Hepatocyte (in vitro differentiated cells): ENCODE measurements around the gene COPS6. TPM values are rescaled to one million over a fixed set of nuclear protein-coding genes. Genes with fewer than 3 reads are reported as not detected.

Experiments
- DNase-seq: peaks from one replicate; pipeline ENCODE4 v3.0.0-alpha.2; 2016; ENCODE audit warnings: low spot score
- H2AFZ ChIP-seq: fragments of 200-600 bp; sonication (generic); 2 replicates; pipeline ENCODE4 v1.6.0; 2016; ENCODE audit warnings: antibody characterized with exemption, mild to moderate bottlenecking
- H3K27ac ChIP-seq: fragments of 200-600 bp; sonication (generic); 2 replicates; pipeline ENCODE4 v1.5.1; 2016; ENCODE audit warnings: mild to moderate bottlenecking
- H3K27me3 ChIP-seq: fragments of 200-600 bp; sonication (generic); 2 replicates; pipeline ENCODE4 v1.6.1; 2016
- H3K36me3 ChIP-seq: fragments of 200-600 bp; sonication (generic); replicated peaks from 2 replicates; pipeline ENCODE4 v1.5.1; 2016; ENCODE audit warnings: low read depth; ENCODE audit not compliant: insufficient read depth
- H3K4me1 ChIP-seq: fragments of 200-600 bp; sonication (generic); 2 replicates; pipeline ENCODE4 v1.5.1; 2016; ENCODE audit warnings: mild to moderate bottlenecking, moderate library complexity; ENCODE audit not compliant: insufficient read depth
- H3K4me2 ChIP-seq: fragments of 200-600 bp; sonication (generic); 2 replicates; pipeline ENCODE4 v1.6.0; 2016
- H3K4me3 ChIP-seq: fragments of 200-600 bp; sonication (generic); 2 replicates; pipeline ENCODE4 v1.5.1; 2016; ENCODE audit warnings: mild to moderate bottlenecking
- H3K79me2 ChIP-seq: fragments of 200-600 bp; sonication (generic); 2 replicates; pipeline ENCODE4 v1.6.0; 2017; ENCODE audit warnings: mild to moderate bottlenecking
- H3K9me2 ChIP-seq: fragments of 200-600 bp; sonication (generic); replicated peaks from 2 replicates; pipeline ENCODE4 v1.6.0; 2017; ENCODE audit warnings: mild to moderate bottlenecking; ENCODE audit not compliant: insufficient read depth
- H3K9me3 ChIP-seq: fragments of 200-600 bp; sonication (generic); 2 replicates; pipeline ENCODE4 v1.5.1; 2016; ENCODE audit warnings: low read depth, mild to moderate bottlenecking
- H4K20me1 ChIP-seq: fragments of 200-600 bp; sonication (generic); 2 replicates; pipeline ENCODE4 v1.6.0; 2016; ENCODE audit warnings: mild to moderate bottlenecking; ENCODE audit not compliant: insufficient read depth, poor library complexity, severe bottlenecking
- EZH2 ChIP-seq: fragments of 200-600 bp; sonication (generic); IDR thresholded peaks from 2 replicates; pipeline ENCODE4 v1.6.1; 2016; ENCODE audit warnings: antibody characterized with exemption, mild to moderate bottlenecking, borderline replicate concordance
- EZH2phosphoT487 ChIP-seq: fragments of 200-600 bp; sonication (generic); IDR thresholded peaks from one replicate; pipeline ENCODE4 v1.6.1; 2018; ENCODE audit warnings: antibody characterized with exemption, mild to moderate bottlenecking, low read depth, moderate library complexity; ENCODE audit not compliant: unreplicated experiment, severe bottlenecking
- WGBS: methylation state at CpG from one replicate; pipeline ENCODE4 v1.1.6; 2016; ENCODE audit warnings: low lambda C conversion rate; ENCODE audit errors: missing lambda C conversion rate; 5-methylcytosine and 5-hydroxymethylcytosine counted together
- polyA plus RNA-seq: library from polyadenylated mRNA; unstranded; fragments of >200 nt; fragmentation: Nextera tagmentation; extraction: Ambion mirVana; gene quantifications from 2 replicates; pipeline ENCODE4 v1.2.1, GENCODE V29; 2016
- total RNA-seq: library from RNA; depleted of rRNA; stranded (reverse); fragments of >200 nt; gene quantifications from 2 replicates; pipeline ENCODE4 v1.2.3, GENCODE V29; 2014
- TF ChIP-seq, protein P1 (sequence below): fragments of 200-600 bp; sonication (generic); IDR thresholded peaks from 2 replicates; pipeline ENCODE4 v1.5.1; 2016; ENCODE audit warnings: antibody characterized with exemption, mild to moderate bottlenecking; ENCODE audit not compliant: poor library complexity

COPS6 gene
- total and polyA plus RNA-seq, 2 experiments from 2014 or later, result 41.9 to 163 TPM

- Histone ChIP-seq H3K4me2 (no peak overlapping the region), H3K27me3 (no peaks in the 10 kb centered on the region), H3K79me2 (no peaks in the 10 kb centered on the region), H3K4me1 (no peaks in the 10 kb centered on the region), H3K9me3 (no peaks in the 10 kb centered on the region), H3K4me3 (no peak overlapping the region), H2AFZ (no peak overlapping the region), H3K36me3 (no peaks in the 10 kb centered on the region), H3K27ac (no peak overlapping the region), H3K9me2 (no peaks in the 10 kb centered on the region), H4K20me1 (no peaks in the 10 kb centered on the region)
- TF ChIP-seq, protein P1, sequence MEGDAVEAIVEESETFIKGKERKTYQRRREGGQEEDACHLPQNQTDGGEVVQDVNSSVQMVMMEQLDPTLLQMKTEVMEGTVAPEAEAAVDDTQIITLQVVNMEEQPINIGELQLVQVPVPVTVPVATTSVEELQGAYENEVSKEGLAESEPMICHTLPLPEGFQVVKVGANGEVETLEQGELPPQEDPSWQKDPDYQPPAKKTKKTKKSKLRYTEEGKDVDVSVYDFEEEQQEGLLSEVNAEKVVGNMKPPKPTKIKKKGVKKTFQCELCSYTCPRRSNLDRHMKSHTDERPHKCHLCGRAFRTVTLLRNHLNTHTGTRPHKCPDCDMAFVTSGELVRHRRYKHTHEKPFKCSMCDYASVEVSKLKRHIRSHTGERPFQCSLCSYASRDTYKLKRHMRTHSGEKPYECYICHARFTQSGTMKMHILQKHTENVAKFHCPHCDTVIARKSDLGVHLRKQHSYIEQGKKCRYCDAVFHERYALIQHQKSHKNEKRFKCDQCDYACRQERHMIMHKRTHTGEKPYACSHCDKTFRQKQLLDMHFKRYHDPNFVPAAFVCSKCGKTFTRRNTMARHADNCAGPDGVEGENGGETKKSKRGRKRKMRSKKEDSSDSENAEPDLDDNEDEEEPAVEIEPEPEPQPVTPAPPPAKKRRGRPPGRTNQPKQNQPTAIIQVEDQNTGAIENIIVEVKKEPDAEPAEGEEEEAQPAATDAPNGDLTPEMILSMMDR, result no peak
- TF ChIP-seq EZH2, result no peak
- no peak for DNase-seq
- WGBS, result 96% methylated on average over 4 of the region's 4 CpGs
Measured at GRCh38 chr7:100063376-100063775, 25.4 kb upstream of the COPS6 start.

DNA sequence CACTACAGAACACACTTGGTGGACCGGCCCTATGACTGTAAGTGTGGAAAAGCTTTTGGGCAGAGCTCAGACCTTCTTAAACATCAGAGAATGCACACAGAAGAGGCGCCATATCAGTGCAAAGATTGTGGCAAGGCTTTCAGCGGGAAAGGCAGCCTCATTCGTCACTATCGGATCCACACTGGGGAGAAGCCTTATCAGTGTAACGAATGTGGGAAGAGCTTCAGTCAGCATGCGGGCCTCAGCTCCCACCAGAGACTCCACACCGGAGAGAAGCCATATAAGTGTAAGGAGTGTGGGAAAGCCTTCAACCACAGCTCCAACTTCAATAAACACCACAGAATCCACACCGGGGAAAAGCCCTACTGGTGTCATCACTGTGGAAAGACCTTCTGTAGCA is 24.6 kb upstream of the COPS6 start:
- no peak overlapping the region for H2AFZ ChIP-seq

DNA sequence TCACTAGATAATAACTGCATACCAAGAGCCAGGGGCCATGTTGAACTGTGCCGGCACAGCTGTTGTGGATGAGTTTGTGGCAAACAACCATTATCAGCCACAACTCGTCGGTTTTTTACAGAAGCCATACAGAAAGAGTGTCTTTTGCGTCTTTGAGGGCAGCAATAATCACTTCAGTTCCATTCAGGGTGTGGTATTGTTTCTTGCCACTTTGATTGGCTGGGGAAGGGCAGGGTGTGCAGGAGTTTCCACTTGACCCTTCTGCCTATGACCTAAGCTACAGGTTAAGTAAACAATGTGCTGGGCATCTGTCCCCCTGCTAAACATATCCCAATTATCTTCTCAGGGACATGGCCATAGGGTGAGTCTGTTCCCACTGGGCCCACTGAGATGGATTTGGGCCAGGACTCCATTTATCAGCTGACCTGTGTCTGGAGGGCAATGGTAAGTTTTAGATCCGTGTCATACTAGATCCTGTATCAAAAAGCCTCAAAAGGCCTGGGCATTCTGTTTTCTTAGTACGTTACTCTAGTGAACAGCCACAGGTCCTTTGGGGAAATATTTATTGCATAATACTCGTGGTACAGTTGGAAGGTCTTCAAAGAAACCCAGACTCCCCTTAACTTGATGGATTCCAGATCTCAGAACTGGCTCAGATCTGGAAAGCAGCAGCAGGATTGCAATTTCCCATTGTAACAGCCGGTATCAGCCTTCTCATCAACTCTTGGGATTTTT is 23.1 kb upstream of the COPS6 start:
- peak; percentile 60 for DNase-seq
- 51% methylated on average over 8 of the region's 8 CpGs for WGBS
- Histone ChIP-seq H3K4me3 (no peak overlapping the region), H2AFZ (no peak overlapping the region), H3K9me3 (peaks cover 10% of the 10 kb centered on the region), H3K36me3 (peaks cover 2% of the 10 kb centered on the region), H3K79me2 (peaks cover 4% of the 10 kb centered on the region), H3K27ac (peak overlapping the region; percentile 56), H4K20me1 (no peaks in the 10 kb centered on the region), H3K4me1 (no peaks in the 10 kb centered on the region), H3K9me2 (no peaks in the 10 kb centered on the region), H3K4me2 (no peak overlapping the region), H3K27me3 (no peaks in the 10 kb centered on the region)
- TF ChIP-seq EZH2, result no peak
- TF ChIP-seq EZH2phosphoT487, result no peak
- TF ChIP-seq, protein P1, result no peak

More for the DNA sequence above, 24.6 kb upstream of the COPS6 start:
- no peak for DNase-seq
- Histone ChIP-seq H3K4me2 (no peak overlapping the region), H3K27me3 (no peaks in the 10 kb centered on the region), H3K36me3 (no peaks in the 10 kb centered on the region), H3K4me3 (no peak overlapping the region), H3K79me2 (no peaks in the 10 kb centered on the region), H4K20me1 (no peaks in the 10 kb centered on the region), H3K9me3 (no peaks in the 10 kb centered on the region), H3K27ac (no peak overlapping the region), H3K4me1 (no peaks in the 10 kb centered on the region), H3K9me2 (no peaks in the 10 kb centered on the region)
- WGBS, result 92% methylated on average over 9 of the region's 9 CpGs
- TF ChIP-seq, protein P1, result no peak
- TF ChIP-seq EZH2 (no peak), EZH2phosphoT487 (no peak)
